OCI-LY1 (cell line): Measurements from ENCODE around the gene TKFC.
"Not testable (repeated sequence)": the region's sequence is repeated elsewhere in the genome, so short reads cannot be mapped to it uniquely, and the experiment has no call there.

Source experiments
- H2AFZ ChIP-seq: fragments of 200-600 bp; sonication (generic), shearing (Covaris generic); 2 replicates; pipeline ENCODE4 v1.6.0; 2014; ENCODE audit warnings: antibody characterized with exemption, mild to moderate bottlenecking, low read length
- H3F3A ChIP-seq: fragments of 200-600 bp; sonication (generic), shearing (Covaris generic); 2 replicates; pipeline ENCODE4 v1.6.0; 2014; ENCODE audit warnings: mild to moderate bottlenecking, antibody characterized with exemption, low read length, moderate library complexity; ENCODE audit not compliant: insufficient read depth
- H3K27ac ChIP-seq: fragments of 200-600 bp; sonication (generic); 2 replicates; pipeline ENCODE4 v1.5.1; 2014; ENCODE audit warnings: low read length, mixed run types, mild to moderate bottlenecking, low read depth; ENCODE audit not compliant: poor library complexity, severe bottlenecking
- H3K27me3 ChIP-seq: fragments of 200-600 bp; sonication (generic); 2 replicates; pipeline ENCODE4 v1.6.0; 2014; ENCODE audit warnings: antibody characterized with exemption, mild to moderate bottlenecking, low read length, moderate library complexity; ENCODE audit not compliant: insufficient read depth
- H3K36me3 ChIP-seq: fragments of 200-600 bp; sonication (generic); 2 replicates; pipeline ENCODE4 v1.6.1; 2014; ENCODE audit warnings: mild to moderate bottlenecking, antibody characterized with exemption, low read length, moderate library complexity, mixed read lengths; ENCODE audit not compliant: insufficient read depth
- H3K4me1 ChIP-seq: fragments of 200-600 bp; sonication (generic); 2 replicates; pipeline ENCODE4 v1.5.1; 2014; ENCODE audit warnings: mild to moderate bottlenecking, low read length, moderate library complexity; ENCODE audit not compliant: insufficient read depth, severe bottlenecking
- H3K4me2 ChIP-seq: fragments of 200-600 bp; sonication (generic), shearing (Covaris generic); 2 replicates; pipeline ENCODE4 v1.6.1; 2014; ENCODE audit warnings: low read length
- H3K4me3 ChIP-seq: fragments of 200-600 bp; sonication (generic); 2 replicates; pipeline ENCODE4 v1.5.1; 2014; ENCODE audit warnings: low read length, low read depth, mild to moderate bottlenecking, mixed read lengths; ENCODE audit not compliant: poor library complexity, severe bottlenecking
- H3K79me2 ChIP-seq: fragments of 200-600 bp; shearing (Covaris generic); 2 replicates; pipeline ENCODE4 v1.6.1; 2016; ENCODE audit warnings: mixed run types, low read length, mixed read lengths; ENCODE audit not compliant: insufficient read depth
- H3K9ac ChIP-seq: fragments of 200-600 bp; sonication (generic), shearing (Covaris generic); 2 replicates; pipeline ENCODE4 v1.6.1; 2014; ENCODE audit warnings: mild to moderate bottlenecking, low read length, mixed read lengths
- H3K9me2 ChIP-seq: fragments of 200-600 bp; sonication (generic), shearing (Covaris generic); 2 replicates; pipeline ENCODE4 v1.6.1; 2014; ENCODE audit warnings: low read depth, mild to moderate bottlenecking, low read length, mixed read lengths
- H3K9me3 ChIP-seq: fragments of 200-600 bp; shearing (Covaris generic); 2 replicates; pipeline ENCODE4 v1.6.1; 2014; ENCODE audit warnings: low read length, mixed read lengths
- H4K20me1 ChIP-seq: fragments of 200-600 bp; sonication (generic), shearing (Covaris generic); 2 replicates; pipeline ENCODE4 v1.6.0; 2016; ENCODE audit warnings: mild to moderate bottlenecking, low read length; ENCODE audit not compliant: insufficient read depth
- EZH2 ChIP-seq: fragments of 200-600 bp; sonication (generic), shearing (Covaris generic); IDR thresholded peaks from 2 replicates; pipeline ENCODE4 v1.8.0; 2017; ENCODE audit warnings: borderline replicate concordance, mixed run types, mild to moderate bottlenecking, antibody characterized with exemption, low read length, moderate library complexity, mixed read lengths
- TF ChIP-seq, protein P1 (sequence below): fragments of 200-600 bp; sonication (generic), shearing (Covaris generic); IDR thresholded peaks from 2 replicates; pipeline ENCODE4 v1.5.1; 2017; ENCODE audit warnings: mild to moderate bottlenecking, antibody characterized with exemption, low read length, moderate library complexity, mixed read lengths

Gene TKFC

DNA sequence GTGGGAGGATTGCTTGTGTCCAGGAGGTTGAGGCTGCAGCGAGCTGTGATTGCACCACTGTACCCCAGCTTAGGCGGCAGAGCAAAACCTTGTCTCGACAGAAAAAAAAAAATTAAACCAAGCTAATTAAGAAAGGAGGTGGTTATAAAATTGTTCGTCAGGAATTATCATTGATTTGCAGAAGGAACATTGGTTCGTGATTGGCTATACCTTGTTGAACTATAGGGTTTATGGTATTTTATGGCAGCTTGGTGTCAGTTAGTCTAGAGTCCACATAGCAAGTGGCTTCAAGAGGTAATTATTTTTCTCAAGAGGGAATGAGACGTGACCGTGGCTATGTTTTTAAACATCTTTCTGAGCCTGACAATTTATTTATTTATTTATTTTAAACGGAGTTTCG is 47.9 kb downstream of the TKFC start:
- H3K27ac ChIP-seq = no peak overlapping the region
- no peak overlapping the region for H3K4me2 ChIP-seq
- H3K4me3 ChIP-seq = no peak overlapping the region
- TF ChIP-seq EZH2 = no peak
- TF ChIP-seq, protein P1, sequence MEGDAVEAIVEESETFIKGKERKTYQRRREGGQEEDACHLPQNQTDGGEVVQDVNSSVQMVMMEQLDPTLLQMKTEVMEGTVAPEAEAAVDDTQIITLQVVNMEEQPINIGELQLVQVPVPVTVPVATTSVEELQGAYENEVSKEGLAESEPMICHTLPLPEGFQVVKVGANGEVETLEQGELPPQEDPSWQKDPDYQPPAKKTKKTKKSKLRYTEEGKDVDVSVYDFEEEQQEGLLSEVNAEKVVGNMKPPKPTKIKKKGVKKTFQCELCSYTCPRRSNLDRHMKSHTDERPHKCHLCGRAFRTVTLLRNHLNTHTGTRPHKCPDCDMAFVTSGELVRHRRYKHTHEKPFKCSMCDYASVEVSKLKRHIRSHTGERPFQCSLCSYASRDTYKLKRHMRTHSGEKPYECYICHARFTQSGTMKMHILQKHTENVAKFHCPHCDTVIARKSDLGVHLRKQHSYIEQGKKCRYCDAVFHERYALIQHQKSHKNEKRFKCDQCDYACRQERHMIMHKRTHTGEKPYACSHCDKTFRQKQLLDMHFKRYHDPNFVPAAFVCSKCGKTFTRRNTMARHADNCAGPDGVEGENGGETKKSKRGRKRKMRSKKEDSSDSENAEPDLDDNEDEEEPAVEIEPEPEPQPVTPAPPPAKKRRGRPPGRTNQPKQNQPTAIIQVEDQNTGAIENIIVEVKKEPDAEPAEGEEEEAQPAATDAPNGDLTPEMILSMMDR = no peak
- no peaks in the 10 kb centered on the region for H3K9me2 ChIP-seq
- no peaks in the 10 kb centered on the region for H3K27me3 ChIP-seq
- peaks cover 7% of the 10 kb centered on the region; the same call in 1 of the 2 replicates for H3K36me3 ChIP-seq
- no peaks in the 10 kb centered on the region for H3F3A ChIP-seq
- no peaks in the 10 kb centered on the region for H3K79me2 ChIP-seq
- no peaks in the 10 kb centered on the region for H3K9me3 ChIP-seq
- H3K4me1 ChIP-seq = peaks cover 6% of the 10 kb centered on the region
- no peak overlapping the region for H3K9ac ChIP-seq
- no peak overlapping the region for H2AFZ ChIP-seq
- no peaks in the 10 kb centered on the region for H4K20me1 ChIP-seq

DNA sequence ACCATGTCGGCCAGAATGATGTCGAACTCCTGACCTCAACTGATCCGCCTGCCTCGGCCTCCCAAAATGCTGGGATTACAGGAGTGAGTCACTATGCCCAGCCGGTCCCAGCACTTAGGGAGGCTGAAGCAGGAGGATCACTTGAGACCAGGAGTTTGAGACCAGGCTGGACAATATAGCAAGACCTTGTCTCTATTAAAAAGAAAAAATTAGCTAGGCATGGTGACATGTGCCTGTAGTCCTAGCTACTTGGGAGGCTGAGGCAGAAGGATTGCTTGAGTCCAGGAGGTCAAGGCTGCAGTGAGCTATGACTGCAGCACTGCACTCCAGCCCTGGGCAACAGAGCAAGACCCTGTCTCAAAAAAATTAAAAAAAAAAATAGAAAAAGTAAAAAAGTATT is 50.8 kb downstream of the TKFC start:
- H3K79me2 ChIP-seq, H3K9ac ChIP-seq, H4K20me1 ChIP-seq, H3K4me2 ChIP-seq, H3K9me3 ChIP-seq, H3F3A ChIP-seq, H3K36me3 ChIP-seq, H3K9me2 ChIP-seq, H3K4me1 ChIP-seq, H3K27ac ChIP-seq, H3K4me3 ChIP-seq, H2AFZ ChIP-seq, H3K27me3 ChIP-seq: not testable (repeated sequence)

GRCh38 chr11:61384271-61385242 is 51.5 kb downstream of the TKFC start:
- TF ChIP-seq, protein P1 = peak; percentile 55
- TF ChIP-seq EZH2 = no peak
- Histone ChIP-seq H3K9ac (no peak overlapping the region), H3K4me3 (no peak overlapping the region)

DNA sequence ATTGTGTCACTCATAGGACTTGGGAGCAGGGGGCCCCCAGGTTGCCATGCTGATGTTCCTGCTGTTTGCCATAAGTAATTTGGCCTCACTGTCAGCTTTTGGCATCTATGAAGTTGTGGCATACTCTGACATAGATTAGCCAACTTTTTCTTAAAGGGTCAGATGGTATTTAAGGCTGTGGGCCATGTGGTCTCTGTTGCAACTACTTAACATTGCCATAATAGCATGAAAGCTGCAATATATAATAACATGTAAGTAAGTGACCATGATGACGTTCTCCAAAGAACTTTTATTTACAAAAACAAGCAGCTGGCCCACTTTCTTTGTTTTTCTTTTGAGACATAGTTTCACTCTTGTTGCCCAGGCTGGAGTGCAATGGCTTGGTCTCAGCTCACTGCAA is 57.1 kb downstream of the TKFC start:
- Histone ChIP-seq H3K79me2 (no peaks in the 10 kb centered on the region), H3K4me2 (no peak overlapping the region), H3K27ac (no peak overlapping the region), H3K9ac (no peak overlapping the region), H3K9me3 (no peaks in the 10 kb centered on the region), H3K4me3 (no peak overlapping the region), H3K4me1 (peaks cover 21% of the 10 kb centered on the region), H4K20me1 (no peaks in the 10 kb centered on the region), H3F3A (no peaks in the 10 kb centered on the region), H3K36me3 (no peaks in the 10 kb centered on the region), H2AFZ (no peak overlapping the region), H3K27me3 (no peaks in the 10 kb centered on the region), H3K9me2 (no peaks in the 10 kb centered on the region)
- no peak for TF ChIP-seq EZH2
- TF ChIP-seq, protein P1 = no peak

More at GRCh38 chr11:61384271-61385242, 51.5 kb downstream of the TKFC start:
- Histone ChIP-seq H3K79me2 (no peaks in the 10 kb centered on the region), H3K4me2 (no peak overlapping the region), H2AFZ (no peak overlapping the region), H3K27ac (peak overlapping the region; percentile 31), H3K27me3 (no peaks in the 10 kb centered on the region), H3F3A (no peaks in the 10 kb centered on the region), H3K9me2 (no peaks in the 10 kb centered on the region), H4K20me1 (no peaks in the 10 kb centered on the region), H3K36me3 (no peaks in the 10 kb centered on the region), H3K4me1 (peaks cover 6% of the 10 kb centered on the region), H3K9me3 (no peaks in the 10 kb centered on the region)
